ENCODE data around the gene PDZD2.

PDZD2 gene

DNA sequence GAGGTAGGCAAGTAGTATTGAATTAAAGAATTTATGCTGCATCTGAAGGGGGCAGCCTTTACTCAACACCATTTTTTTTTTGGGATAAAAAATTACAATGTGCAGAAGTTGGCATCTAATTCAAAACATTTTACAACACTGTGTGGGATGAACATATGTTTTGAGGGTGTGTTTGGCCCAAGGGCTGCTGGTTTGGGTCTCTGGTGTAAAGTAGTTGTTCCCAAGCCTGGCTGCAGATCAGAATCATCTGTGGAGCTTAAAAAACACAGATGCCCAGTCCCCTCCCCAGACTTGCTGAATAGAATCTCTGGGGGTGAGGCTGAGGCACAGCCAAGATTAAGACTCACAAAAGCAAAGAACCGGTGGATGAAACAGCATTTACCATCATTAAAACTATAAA is 33.0 kb upstream of the PDZD2 start:
- FAIRE-seq (no peak), DNase-seq (ENCODE audit: insufficient read length, low spot score) (no peak)
- no peak for TF ChIP-seq CTCF (IDR thresholded peaks at IDR 0.05; ENCODE audit: insufficient read depth, missing control alignments)

- DNase-seq (ENCODE audit: insufficient read length, low spot score): no peak
- no peak for TF ChIP-seq CTCF (IDR thresholded peaks at IDR 0.05; ENCODE audit: insufficient read depth, missing control alignments)
- FAIRE-seq: no peak
Measured at GRCh38 chr5:31607546-31607945, 31.4 kb upstream of the PDZD2 start.

DNA sequence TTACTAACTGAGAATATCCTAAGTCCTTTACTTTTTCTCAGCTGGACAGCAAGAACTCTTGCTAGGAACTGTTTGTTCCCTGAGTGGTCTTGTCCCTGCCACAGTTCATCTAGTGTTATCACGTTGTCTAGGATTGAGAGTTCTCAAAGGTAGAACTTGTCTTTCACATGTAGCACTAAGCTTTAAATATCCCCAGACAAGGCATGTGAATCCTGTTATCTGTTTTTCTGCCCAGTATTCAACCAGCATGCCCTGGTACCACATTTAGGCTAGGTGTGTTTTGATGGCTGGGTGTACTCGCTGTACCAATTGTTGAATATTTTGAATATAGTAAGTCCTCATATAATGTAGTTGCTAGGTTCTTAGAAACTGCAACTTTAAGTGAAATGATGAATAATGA is 27.9 kb upstream of the PDZD2 start:
- TF ChIP-seq CTCF (IDR thresholded peaks at IDR 0.05; ENCODE audit: insufficient read depth, missing control alignments): no peak
- no peak for FAIRE-seq
- DNase-seq (ENCODE audit: insufficient read length, low spot score): no peak

- DNase-seq (ENCODE audit: insufficient read length, low spot score): no peak
- no peak for FAIRE-seq
- no peak for TF ChIP-seq CTCF (IDR thresholded peaks at IDR 0.05; ENCODE audit: insufficient read depth, missing control alignments)
Measured at GRCh38 chr5:31613651-31614050, 25.3 kb upstream of the PDZD2 start.

DNA sequence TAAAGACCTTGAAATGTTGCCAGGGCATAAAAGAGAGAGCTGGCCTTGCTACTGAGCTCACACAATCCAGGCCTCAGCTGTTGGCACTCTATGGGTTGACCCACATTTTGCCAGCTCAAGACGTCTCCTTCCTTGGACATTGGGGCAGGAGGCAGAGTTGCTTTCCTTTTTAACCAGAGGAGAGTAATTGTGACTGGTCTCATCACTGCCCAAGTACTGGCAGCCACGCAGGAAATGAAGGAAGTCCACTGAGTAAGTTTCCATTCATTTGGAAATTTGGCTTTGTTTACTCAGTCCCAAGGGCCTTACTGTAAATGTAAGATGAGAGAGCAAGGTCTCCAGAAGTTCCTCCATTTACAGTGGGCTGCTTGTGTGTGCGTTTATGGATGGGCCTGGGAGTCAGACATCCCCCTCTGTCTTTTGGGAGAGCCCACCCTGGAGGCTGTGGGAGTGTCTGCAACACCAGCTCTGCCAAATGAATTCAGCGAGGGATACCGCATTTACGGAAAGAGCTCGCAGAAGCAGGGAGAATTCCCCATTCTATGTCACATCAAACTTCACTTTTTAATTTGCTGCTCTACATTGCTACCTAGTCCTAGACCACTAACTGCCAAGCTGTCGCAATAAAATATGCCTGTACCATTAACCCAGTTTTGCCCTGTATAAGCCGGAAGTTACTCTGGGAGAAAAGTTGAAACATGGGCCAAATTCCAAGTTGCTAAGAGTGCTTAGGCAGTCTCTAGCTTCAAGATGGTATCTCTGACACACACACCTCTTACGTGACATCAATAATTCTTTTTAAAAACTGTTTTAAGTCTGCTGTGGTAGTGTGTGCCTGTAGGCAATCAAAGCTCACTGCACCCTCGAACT is 24.5 kb upstream of the PDZD2 start:
- TF ChIP-seq CTCF (IDR thresholded peaks at IDR 0.05; ENCODE audit: insufficient read depth, missing control alignments): no peak
- FAIRE-seq (no peak), DNase-seq (ENCODE audit: insufficient read length, low spot score) (no peak)

DNA sequence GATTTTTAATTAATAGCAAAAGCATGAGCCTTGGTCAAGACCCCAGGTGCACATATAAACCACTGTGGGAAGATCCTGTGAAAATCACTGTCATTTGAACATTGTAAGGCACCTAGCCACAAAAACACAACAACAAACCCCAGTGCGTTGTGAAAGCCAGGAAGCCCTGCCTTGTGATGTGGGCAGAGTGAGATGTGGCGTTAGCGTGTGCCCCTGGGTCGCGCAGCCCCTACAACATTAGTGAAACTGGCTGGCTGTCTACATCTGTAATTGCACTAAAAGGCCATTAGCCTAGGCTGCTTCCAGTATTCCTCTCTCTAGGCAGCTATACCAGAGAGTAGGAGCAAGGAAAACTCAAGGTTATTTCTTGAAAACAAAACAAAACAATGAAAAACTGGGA is 21.1 kb upstream of the PDZD2 start:
- FAIRE-seq: no peak
- TF ChIP-seq CTCF (IDR thresholded peaks at IDR 0.05; ENCODE audit: insufficient read depth, missing control alignments): no peak
- DNase-seq (ENCODE audit: insufficient read length, low spot score): no peak

GRCh38 chr5:31620026-31620425 is 18.9 kb upstream of the PDZD2 start:
- FAIRE-seq (no peak), DNase-seq (ENCODE audit: insufficient read length, low spot score) (no peak)
- TF ChIP-seq CTCF (IDR thresholded peaks at IDR 0.05; ENCODE audit: insufficient read depth, missing control alignments): no peak

Data from D721Med (cell line).